NT2/D1 (cell line): Measurements from ENCODE around the gene ZEB2.

Experiments used
- SUZ12 ChIP-seq: IDR thresholded peaks from 2 replicates; pipeline ENCODE4 v1.6.1; 2011; ENCODE audit not compliant: insufficient read length, insufficient read depth; ENCODE audit errors: extremely low read depth
- YY1 ChIP-seq: IDR thresholded peaks from 2 replicates; pipeline ENCODE4 v1.6.1; 2011; ENCODE audit not compliant: insufficient read length, insufficient read depth
- ZNF274 ChIP-seq: IDR thresholded peaks from 2 replicates; pipeline ENCODE4 v1.6.1; 2011; ENCODE audit warnings: mild to moderate bottlenecking, low read depth, low read length

DNA sequence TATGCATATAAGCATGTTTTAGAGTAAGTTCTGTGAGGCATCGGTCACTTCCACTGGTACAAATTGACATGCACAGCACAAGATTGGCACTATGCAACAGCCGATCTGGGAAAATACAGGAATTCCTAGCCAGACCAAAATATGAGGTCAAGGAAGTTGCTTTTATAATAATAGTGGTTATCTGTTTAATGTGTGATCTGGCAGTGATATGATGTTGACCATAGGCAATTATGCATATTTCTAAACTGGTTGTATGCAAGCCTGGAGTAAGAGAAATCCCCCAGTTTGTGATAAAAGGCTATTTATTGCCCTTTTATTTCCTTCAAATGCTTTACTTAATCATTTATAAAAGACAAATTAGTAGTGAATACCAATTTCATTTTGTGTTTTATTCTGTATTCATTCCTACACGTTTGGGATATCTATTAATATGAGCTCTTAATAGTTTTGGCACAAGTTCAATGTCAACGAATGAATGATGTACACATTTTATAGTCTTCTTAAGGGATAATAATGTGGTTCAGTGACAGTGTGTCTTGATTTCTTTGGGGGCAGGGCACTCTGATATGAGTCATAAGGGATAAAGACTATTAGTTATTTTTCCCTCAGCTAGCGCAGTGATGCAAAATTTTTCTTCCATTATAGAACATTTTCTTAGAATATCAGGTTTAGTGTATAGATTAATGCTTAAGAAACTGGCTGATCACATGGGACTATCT is 34.7 kb upstream of the ZEB2 start:
- no peak for TF ChIP-seq YY1
- TF ChIP-seq ZNF274: no peak
- no peak for TF ChIP-seq SUZ12
